DMS153 (cell line): ENCODE data around the gene PHYKPL.
"Not testable (repeated sequence)": the region's sequence is repeated elsewhere in the genome, so short reads cannot be mapped to it uniquely, and the experiment has no call there.

Source experiments
- DNase-seq: peaks from one replicate; lab custom pipeline; 2025; lab: John Stamatoyannopoulos, UW

PHYKPL gene

GRCh38 chr5:178207183-178207916 lies 25.3 kb downstream of the PHYKPL start:
- DNase-seq, result no peak

GRCh38 chr5:178206166-178207101 lies 26.2 kb downstream of the PHYKPL start:
- DNase-seq, result no peak

- no peak for DNase-seq
Measured at GRCh38 chr5:178205749-178206047, 26.9 kb downstream of the PHYKPL start.

- no peak for DNase-seq
Measured at GRCh38 chr5:178204935-178205748, 27.5 kb downstream of the PHYKPL start.

- peak; percentile 61 for DNase-seq
Measured at GRCh38 chr5:178204182-178204934, 28.2 kb downstream of the PHYKPL start, which contains the start of gene HNRNPAB. HNRNPAB (plus strand) TSS chr5:178204533; CDS start chr5:178204838, 305 bp downstream.

- no peak for DNase-seq
Measured at GRCh38 chr5:178203670-178204181, 28.9 kb downstream of the PHYKPL start.

- no peak for DNase-seq
Measured at GRCh38 chr5:178202541-178202940, 30.1 kb downstream of the PHYKPL start.

- no peak for DNase-seq
Measured at GRCh38 chr5:178201927-178202235, 30.7 kb downstream of the PHYKPL start.

GRCh38 chr5:178201221-178201926 lies 31.2 kb downstream of the PHYKPL start:
- no peak for DNase-seq

- DNase-seq, result no peak
Measured at GRCh38 chr5:178199581-178200434, 32.8 kb downstream of the PHYKPL start.

- DNase-seq, result no peak
Measured at GRCh38 chr5:178198706-178199105, 33.9 kb downstream of the PHYKPL start.

GRCh38 chr5:178198151-178198550 lies 34.5 kb downstream of the PHYKPL start:
- not testable (repeated sequence) for DNase-seq

GRCh38 chr5:178196986-178197385 lies 35.6 kb downstream of the PHYKPL start:
- no peak for DNase-seq

- no peak for DNase-seq
Measured at GRCh38 chr5:178196281-178196812, 36.3 kb downstream of the PHYKPL start.

GRCh38 chr5:178194026-178194425 lies 38.6 kb downstream of the PHYKPL start:
- no peak for DNase-seq

- DNase-seq, result no peak
Measured at GRCh38 chr5:178193251-178193809, 39.3 kb downstream of the PHYKPL start.

- DNase-seq, result no peak
Measured at GRCh38 chr5:178192787-178193186, 39.8 kb downstream of the PHYKPL start.

- DNase-seq, result no peak
Measured at GRCh38 chr5:178192244-178192643, 40.4 kb downstream of the PHYKPL start.

GRCh38 chr5:178191661-178192060 lies 40.9 kb downstream of the PHYKPL start:
- DNase-seq, result no peak
